ENCODE measurements around the gene SSRP1. TPM values are rescaled to one million over a fixed set of nuclear protein-coding genes. Genes with fewer than 3 reads are reported as not detected.

SSRP1 gene
- total and polyA plus RNA-seq, 2 of the 4 experiments (the other 2 are of a cell fraction), result 106 to 146 TPM

DNA sequence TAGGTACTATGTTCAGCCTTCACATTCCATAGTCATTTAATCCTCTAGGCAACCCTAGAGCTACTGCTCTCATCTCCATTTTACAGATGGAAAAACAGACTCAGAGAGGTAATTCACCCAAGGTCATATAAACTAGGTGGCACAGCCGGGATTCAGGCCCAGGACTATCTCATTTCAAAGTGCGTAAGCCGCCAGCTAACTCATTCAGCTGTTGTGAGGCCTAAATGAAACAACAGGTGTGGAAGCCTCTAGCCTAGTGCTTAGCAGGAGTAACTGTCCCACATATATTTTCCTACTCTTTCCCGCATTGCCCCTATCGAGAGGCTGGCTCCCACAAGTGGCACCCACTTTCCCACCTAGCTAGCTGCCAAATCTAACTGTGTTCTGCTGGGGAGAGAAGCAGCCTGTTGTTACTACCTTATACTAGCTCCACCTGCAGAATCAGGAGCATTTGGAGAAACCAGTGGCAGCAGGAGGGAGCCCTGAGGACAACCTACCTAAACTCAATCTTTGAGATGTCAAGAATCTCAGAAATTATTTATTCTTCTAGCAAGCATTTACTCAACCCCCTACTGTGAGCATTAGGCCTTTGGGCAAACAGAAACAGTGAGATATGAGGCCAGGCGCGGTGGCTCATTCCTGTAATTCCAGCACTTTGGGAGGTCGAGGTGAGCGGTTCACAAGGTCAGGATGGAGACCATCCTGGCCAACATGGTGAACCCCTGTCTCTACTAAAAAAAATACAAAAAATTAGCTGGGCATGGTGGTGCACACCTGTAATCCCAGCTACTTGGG, 24.4 kb upstream of the SSRP1 start:
- 31% methylated on average over 5 of the region's 9 CpGs; no CpG with 5 or more reads in 1 of the 2 experiments for WGBS, 2 experiments (ENCODE audit: extremely low coverage in 2 of 2, insufficient read length in 1 of 2)
- ATAC-seq (ENCODE audit: low read depth), result no peak
- POLR2A ChIA-PET (ENCODE audit: unreplicated experiment), result no interaction called here

More for the DNA sequence above, 24.4 kb upstream of the SSRP1 start:
- H3K4me3 ChIP-seq (ENCODE audit: insufficient read depth, low read depth, low read length), result no peak overlapping the region
- H4K5ac ChIP-seq (ENCODE audit: low read depth, low read length), result no peak overlapping the region
- H3K4me1 ChIP-seq (ENCODE audit: control insufficient read depth, insufficient read depth, low read length), result no peaks in the 10 kb centered on the region
- no peak overlapping the region for H2AK9ac ChIP-seq (replicated peaks; ENCODE audit: low read depth, low read length, poor library complexity)
- H2BK20ac ChIP-seq (ENCODE audit: low read depth, low read length), result no peak overlapping the region
- H3K23ac ChIP-seq (ENCODE audit: low read depth, low read length), result no peak overlapping the region
- H3K14ac ChIP-seq (replicated peaks; ENCODE audit: low read depth, low read length), result no peak overlapping the region
- H2AK5ac ChIP-seq (ENCODE audit: low read depth, low read length), result no peak overlapping the region
- BruUV-seq (replicated peaks), result no TSS peak
- no peak for DNase-seq
- no peaks in the 10 kb centered on the region for H3K9me1 ChIP-seq (ENCODE audit: insufficient read depth, low read length)
- H3K27ac ChIP-seq (ENCODE audit: insufficient read depth, low read length), result no peak overlapping the region
- no peak overlapping the region for H2BK120ac ChIP-seq (ENCODE audit: low read depth, low read length)
- no peak overlapping the region for H4K8ac ChIP-seq (ENCODE audit: low read depth in 2 of 2, low read length in 2 of 2)
- H3K56ac ChIP-seq (ENCODE audit: extremely low read depth, insufficient read depth, low read length), result no peak overlapping the region
- intact Hi-C loops (cut with micrococcal nuclease) (no loop called here), in situ Hi-C loops (cut with MboI; ENCODE audit: low sequenced_read_pairs) (loop anchor here (25.0 kb wide), 1 partner anchor 523 kb away; no protein-coding TSS in a partner anchor), dilution Hi-C loops (cut with HindIII; ENCODE audit: low sequenced_read_pairs, unreplicated experiment) (no loop called here)
- H3K36me3 ChIP-seq (ENCODE audit: control insufficient read depth, insufficient read depth, low read length), result no peaks in the 10 kb centered on the region
- H3K9me3 ChIP-seq (ENCODE audit: control insufficient read depth, insufficient read depth, low read length), result peaks cover 3% of the 10 kb centered on the region; the same call in 1 of the 2 replicates
- no peaks in the 10 kb centered on the region for H3K79me1 ChIP-seq (ENCODE audit: low read depth in 1 of 2, low read length in 2 of 2)
- H2AFZ ChIP-seq (replicated peaks; ENCODE audit: low read length, poor library complexity), result no peak overlapping the region
- H3K4me2 ChIP-seq (ENCODE audit: low read depth, low read length), result no peak overlapping the region
- no peak overlapping the region for H3K9ac ChIP-seq (ENCODE audit: low read depth, low read length)
- H3K18ac ChIP-seq (ENCODE audit: low read depth, low read length), result no peak overlapping the region
- TF ChIP-seq RCOR1 (IDR thresholded peaks at IDR 0.05; ENCODE audit: insufficient replicate concordance, low read length) (no peak), FOS (IDR thresholded peaks at IDR 0.05; ENCODE audit: low read depth, low read length) (no peak), RFX5 (IDR thresholded peaks at IDR 0.05; ENCODE audit: low read depth, low read length) (no peak)
- H4K20me1 ChIP-seq (ENCODE audit: insufficient read depth, low read length), result no peaks in the 10 kb centered on the region
- H3K4ac ChIP-seq (ENCODE audit: low read depth, low read length), result no peak overlapping the region
- H2BK15ac ChIP-seq (ENCODE audit: low read depth, low read length), result no peak overlapping the region
- no peak overlapping the region for H4K91ac ChIP-seq (ENCODE audit: insufficient read depth, low read depth, low read length)
- no peak overlapping the region for H2BK5ac ChIP-seq (ENCODE audit: low read depth, low read length, poor library complexity, severe bottlenecking)
- CTCF ChIA-PET, result no interaction called here
- peaks cover 38% of the 10 kb centered on the region for H3K27me3 ChIP-seq (ENCODE audit: control insufficient read depth, insufficient read depth, low read length)
